ENCODE data around the gene ZBP1.

Gene ZBP1

DNA sequence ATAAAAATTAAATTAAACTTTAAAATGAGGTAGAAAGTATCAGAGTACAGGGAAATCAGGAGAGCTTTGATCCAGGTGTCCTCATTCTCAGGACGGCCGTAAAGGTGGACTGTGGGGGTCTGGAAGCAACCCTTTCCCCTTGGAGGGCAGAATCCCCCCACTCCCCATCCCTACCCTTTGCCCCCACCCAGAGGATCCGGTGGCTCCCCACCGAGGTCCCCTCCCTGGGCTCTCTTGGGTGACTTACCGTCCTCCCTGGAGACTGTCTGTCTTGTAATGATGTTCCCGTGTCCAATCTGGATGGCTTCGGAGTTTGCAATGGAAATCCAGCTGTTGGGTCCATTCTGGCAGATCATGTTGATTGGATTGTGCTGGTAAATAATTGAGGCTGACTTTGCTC is 7.3 kb downstream of the ZBP1 start:
- H3K27me3 ChIP-seq (ENCODE audit: low read depth, low read length) = peaks cover 80% of the 10 kb centered on the region
- H3K4me2 ChIP-seq (ENCODE audit: low read length) = no peak overlapping the region
- H3K79me2 ChIP-seq (ENCODE audit: low read length) = no peaks in the 10 kb centered on the region
- TF ChIP-seq EZH2phosphoT487 (IDR thresholded peaks at IDR 0.05; ENCODE audit: low read depth) = no peak
- TF ChIP-seq, protein P1, sequence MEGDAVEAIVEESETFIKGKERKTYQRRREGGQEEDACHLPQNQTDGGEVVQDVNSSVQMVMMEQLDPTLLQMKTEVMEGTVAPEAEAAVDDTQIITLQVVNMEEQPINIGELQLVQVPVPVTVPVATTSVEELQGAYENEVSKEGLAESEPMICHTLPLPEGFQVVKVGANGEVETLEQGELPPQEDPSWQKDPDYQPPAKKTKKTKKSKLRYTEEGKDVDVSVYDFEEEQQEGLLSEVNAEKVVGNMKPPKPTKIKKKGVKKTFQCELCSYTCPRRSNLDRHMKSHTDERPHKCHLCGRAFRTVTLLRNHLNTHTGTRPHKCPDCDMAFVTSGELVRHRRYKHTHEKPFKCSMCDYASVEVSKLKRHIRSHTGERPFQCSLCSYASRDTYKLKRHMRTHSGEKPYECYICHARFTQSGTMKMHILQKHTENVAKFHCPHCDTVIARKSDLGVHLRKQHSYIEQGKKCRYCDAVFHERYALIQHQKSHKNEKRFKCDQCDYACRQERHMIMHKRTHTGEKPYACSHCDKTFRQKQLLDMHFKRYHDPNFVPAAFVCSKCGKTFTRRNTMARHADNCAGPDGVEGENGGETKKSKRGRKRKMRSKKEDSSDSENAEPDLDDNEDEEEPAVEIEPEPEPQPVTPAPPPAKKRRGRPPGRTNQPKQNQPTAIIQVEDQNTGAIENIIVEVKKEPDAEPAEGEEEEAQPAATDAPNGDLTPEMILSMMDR (IDR thresholded peaks at IDR 0.05; ENCODE audit: low read depth, low read length) = no peak
- H3K4me3 ChIP-seq (ENCODE audit: low read length) = no peak overlapping the region
- no peaks in the 10 kb centered on the region for H3K9me3 ChIP-seq (ENCODE audit: insufficient read depth, low read length)
- peaks cover 6% of the 10 kb centered on the region; the same call in 1 of the 2 replicates for H4K20me1 ChIP-seq (ENCODE audit: insufficient read depth, low read length)
- H3K4me1 ChIP-seq (ENCODE audit: low read length) = peaks cover 6% of the 10 kb centered on the region
- H3K27ac ChIP-seq (ENCODE audit: low read length) = no peak overlapping the region
- H3K9ac ChIP-seq (ENCODE audit: low read length) = no peak overlapping the region
- no peaks in the 10 kb centered on the region for H3K36me3 ChIP-seq (replicated peaks; ENCODE audit: low read depth, low read length)
- no peak overlapping the region for H2AFZ ChIP-seq (ENCODE audit: low read depth, low read length)

DNA sequence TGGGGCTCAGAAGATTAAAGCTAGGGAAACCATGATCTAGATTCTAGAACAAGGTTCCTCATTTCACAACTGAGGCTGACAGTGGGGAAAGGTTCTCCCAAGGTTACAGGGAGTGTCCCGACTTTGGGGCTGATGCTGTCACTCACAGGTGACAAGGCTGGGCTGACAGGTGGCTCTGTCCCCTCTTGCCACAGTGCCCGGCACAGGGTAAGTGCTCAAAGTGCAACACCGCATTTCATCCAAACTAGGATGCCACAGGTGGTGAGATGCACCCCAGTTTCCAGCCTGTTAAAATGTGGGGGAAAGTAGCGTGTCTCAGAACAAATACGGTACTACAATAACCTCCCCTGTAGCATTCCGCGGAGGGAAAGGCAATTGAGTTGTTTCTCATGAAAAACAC is 7.8 kb downstream of the ZBP1 start:
- H3K27ac ChIP-seq (ENCODE audit: low read length) = no peak overlapping the region
- no peak overlapping the region for H3K4me3 ChIP-seq (ENCODE audit: low read length)
- no peak overlapping the region for H2AFZ ChIP-seq (ENCODE audit: low read depth, low read length)
- H3K4me1 ChIP-seq (ENCODE audit: low read length) = peaks cover under 1% of the 10 kb centered on the region; the same call in 1 of the 2 replicates
- H3K4me2 ChIP-seq (ENCODE audit: low read length) = no peak overlapping the region
- H3K36me3 ChIP-seq (replicated peaks; ENCODE audit: low read depth, low read length) = no peaks in the 10 kb centered on the region
- H3K79me2 ChIP-seq (ENCODE audit: low read length) = no peaks in the 10 kb centered on the region
- H4K20me1 ChIP-seq (ENCODE audit: insufficient read depth, low read length) = peaks cover 6% of the 10 kb centered on the region; the same call in 1 of the 2 replicates
- no peak for TF ChIP-seq EZH2phosphoT487 (IDR thresholded peaks at IDR 0.05; ENCODE audit: low read depth)
- TF ChIP-seq, protein P1 (IDR thresholded peaks at IDR 0.05; ENCODE audit: low read depth, low read length) = no peak
- no peak overlapping the region for H3K9ac ChIP-seq (ENCODE audit: low read length)
- peaks cover 80% of the 10 kb centered on the region for H3K27me3 ChIP-seq (ENCODE audit: low read depth, low read length)
- H3K9me3 ChIP-seq (ENCODE audit: insufficient read depth, low read length) = no peaks in the 10 kb centered on the region

- Histone ChIP-seq H3K4me1 (ENCODE audit: low read length) (no peaks in the 10 kb centered on the region), H3K4me3 (ENCODE audit: low read length) (no peak overlapping the region), H3K27me3 (ENCODE audit: low read depth, low read length) (peaks cover 80% of the 10 kb centered on the region), H3K27ac (ENCODE audit: low read length) (no peak overlapping the region), H3K9ac (ENCODE audit: low read length) (no peak overlapping the region), H4K20me1 (ENCODE audit: insufficient read depth, low read length) (peaks cover 6% of the 10 kb centered on the region; the same call in 1 of the 2 replicates), H3K36me3 (replicated peaks; ENCODE audit: low read depth, low read length) (no peaks in the 10 kb centered on the region), H3K9me3 (ENCODE audit: insufficient read depth, low read length) (no peaks in the 10 kb centered on the region), H3K4me2 (ENCODE audit: low read length) (no peak overlapping the region), H3K79me2 (ENCODE audit: low read length) (no peaks in the 10 kb centered on the region), H2AFZ (ENCODE audit: low read depth, low read length) (no peak overlapping the region)
- TF ChIP-seq, protein P1 (IDR thresholded peaks at IDR 0.05; ENCODE audit: low read depth, low read length) = no peak
- no peak for TF ChIP-seq EZH2phosphoT487 (IDR thresholded peaks at IDR 0.05; ENCODE audit: low read depth)
Observed at GRCh38 chr20:57611586-57612311, 8.5 kb downstream of the ZBP1 start.

DNA sequence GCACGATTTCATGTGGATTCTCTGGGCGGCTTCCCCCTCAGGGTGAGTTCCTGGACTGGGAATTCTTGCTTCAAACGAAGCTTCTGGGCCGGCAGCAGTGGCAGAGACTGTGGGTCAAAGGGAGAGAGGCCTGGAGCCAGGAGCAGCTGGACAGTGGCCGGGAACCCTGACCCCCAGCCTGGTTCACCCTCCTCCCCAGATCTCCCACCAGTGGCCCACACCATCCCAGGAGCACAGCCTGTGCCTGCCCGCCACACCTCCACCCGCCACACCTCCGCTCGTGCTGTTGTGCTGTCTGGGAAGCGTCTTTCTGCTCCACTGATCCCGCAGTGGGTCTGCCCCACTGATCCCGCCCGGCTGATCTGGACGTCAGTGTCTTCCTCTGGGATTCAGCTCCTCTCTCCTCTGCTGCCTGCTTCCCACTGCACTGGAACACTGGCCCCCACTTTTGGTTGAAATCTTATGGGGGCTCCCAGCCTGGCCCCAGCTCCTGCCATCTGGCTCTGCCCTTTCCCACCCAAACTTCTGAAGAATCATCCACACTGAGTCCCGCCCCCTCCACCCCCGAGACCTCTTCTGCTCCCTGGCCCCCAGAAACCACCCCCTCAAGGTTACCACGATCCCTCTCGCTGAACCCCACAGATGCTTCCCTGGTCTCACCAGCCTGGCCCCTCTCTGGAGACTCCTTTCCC is 9.8 kb downstream of the ZBP1 start:
- Histone ChIP-seq H3K27me3 (ENCODE audit: low read depth, low read length) (peaks cover 75% of the 10 kb centered on the region), H3K9ac (ENCODE audit: low read length) (no peak overlapping the region)

More for the DNA sequence above, 9.8 kb downstream of the ZBP1 start:
- Histone ChIP-seq H3K36me3 (replicated peaks; ENCODE audit: low read depth, low read length) (no peaks in the 10 kb centered on the region), H3K4me1 (ENCODE audit: low read length) (peaks cover 9% of the 10 kb centered on the region), H3K9me3 (ENCODE audit: insufficient read depth, low read length) (no peaks in the 10 kb centered on the region), H3K79me2 (ENCODE audit: low read length) (no peaks in the 10 kb centered on the region), H3K4me3 (ENCODE audit: low read length) (no peak overlapping the region), H3K27ac (ENCODE audit: low read length) (no peak overlapping the region), H4K20me1 (ENCODE audit: insufficient read depth, low read length) (no peaks in the 10 kb centered on the region), H3K4me2 (ENCODE audit: low read length) (no peak overlapping the region), H2AFZ (ENCODE audit: low read depth, low read length) (no peak overlapping the region)
- TF ChIP-seq, protein P1 (IDR thresholded peaks at IDR 0.05; ENCODE audit: low read depth, low read length) = no peak
- no peak for TF ChIP-seq EZH2phosphoT487 (IDR thresholded peaks at IDR 0.05; ENCODE audit: low read depth)
